Measurements from ENCODE around the gene RRP1.
"Not testable (repeated sequence)": the region's sequence is repeated elsewhere in the genome, so short reads cannot be mapped to it uniquely, and the experiment has no call there.

RRP1 gene

DNA sequence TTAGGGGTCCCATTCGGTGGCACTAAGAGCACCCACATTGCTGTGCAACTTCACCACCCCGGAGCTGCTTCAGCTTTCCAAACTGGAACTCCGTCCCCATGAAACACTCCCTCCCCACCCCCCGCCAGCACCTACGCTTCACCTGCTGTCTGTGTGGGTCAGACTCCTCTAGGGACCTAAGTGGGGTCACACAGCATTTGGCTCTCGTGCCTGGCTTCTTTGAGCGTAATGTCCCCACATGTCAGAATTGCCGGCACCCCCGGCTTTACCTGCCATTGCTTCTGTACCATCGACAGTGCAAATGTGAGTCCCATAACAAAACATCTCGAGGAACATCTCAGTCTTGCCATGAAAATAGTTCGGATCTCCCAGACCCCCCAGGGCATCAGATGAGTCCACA lies 39.8 kb downstream of the RRP1 start:
- Histone ChIP-seq H2AFZ (ENCODE audit: low read length, unreplicated experiment) (no peak overlapping the region), H3K79me2 (ENCODE audit: control insufficient read depth, insufficient read depth, low read length, unreplicated experiment) (no peaks in the 10 kb centered on the region), H3K4me1 (ENCODE audit: control insufficient read depth, insufficient read depth, low read length, unreplicated experiment) (peaks cover 13% of the 10 kb centered on the region), H3K27ac (ENCODE audit: low read depth, low read length) (no peak overlapping the region), H3K36me3 (ENCODE audit: insufficient read depth, low read length) (no peaks in the 10 kb centered on the region), H3K27me3 (ENCODE audit: insufficient read depth, low read length) (peaks cover 13% of the 10 kb centered on the region; the same call in 1 of the 2 replicates), H3K4me3 (ENCODE audit: low read depth, low read length) (no peak overlapping the region)

GRCh38 chr21:43829575-43830119 lies 40.3 kb downstream of the RRP1 start:
- Histone ChIP-seq H3K79me2 (ENCODE audit: control insufficient read depth, insufficient read depth, low read length, unreplicated experiment) (no peaks in the 10 kb centered on the region), H3K27ac (ENCODE audit: low read depth, low read length) (no peak overlapping the region), H3K4me3 (ENCODE audit: low read depth, low read length) (no peak overlapping the region), H3K27me3 (ENCODE audit: insufficient read depth, low read length) (peaks cover 13% of the 10 kb centered on the region; the same call in 1 of the 2 replicates), H2AFZ (ENCODE audit: low read length, unreplicated experiment) (no peak overlapping the region), H3K36me3 (ENCODE audit: insufficient read depth, low read length) (no peaks in the 10 kb centered on the region), H3K4me1 (ENCODE audit: control insufficient read depth, insufficient read depth, low read length, unreplicated experiment) (peaks cover 9% of the 10 kb centered on the region)

- H3K27me3 ChIP-seq (ENCODE audit: insufficient read depth, low read length): peaks cover 29% of the 10 kb centered on the region
- no peak overlapping the region for H2AFZ ChIP-seq (ENCODE audit: low read length, unreplicated experiment)
- no peak overlapping the region for H3K27ac ChIP-seq (ENCODE audit: low read depth, low read length)
- H3K4me1 ChIP-seq (ENCODE audit: control insufficient read depth, insufficient read depth, low read length, unreplicated experiment): no peaks in the 10 kb centered on the region
- no peaks in the 10 kb centered on the region for H3K79me2 ChIP-seq (ENCODE audit: control insufficient read depth, insufficient read depth, low read length, unreplicated experiment)
- H3K4me3 ChIP-seq (ENCODE audit: low read depth, low read length): no peak overlapping the region
- no peaks in the 10 kb centered on the region for H3K36me3 ChIP-seq (ENCODE audit: insufficient read depth, low read length)
Observed at GRCh38 chr21:43832158-43832550, 42.8 kb downstream of the RRP1 start.

- H3K4me1 ChIP-seq (ENCODE audit: control insufficient read depth, insufficient read depth, low read length, unreplicated experiment): no peaks in the 10 kb centered on the region
- peaks cover 34% of the 10 kb centered on the region for H3K27me3 ChIP-seq (ENCODE audit: insufficient read depth, low read length)
- H3K4me3 ChIP-seq (ENCODE audit: low read depth, low read length): no peak overlapping the region
- no peaks in the 10 kb centered on the region for H3K36me3 ChIP-seq (ENCODE audit: insufficient read depth, low read length)
- no peak overlapping the region for H3K27ac ChIP-seq (ENCODE audit: low read depth, low read length)
- no peaks in the 10 kb centered on the region for H3K79me2 ChIP-seq (ENCODE audit: control insufficient read depth, insufficient read depth, low read length, unreplicated experiment)
- H2AFZ ChIP-seq (ENCODE audit: low read length, unreplicated experiment): no peak overlapping the region
Observed at GRCh38 chr21:43832648-43833047, 43.3 kb downstream of the RRP1 start.

DNA sequence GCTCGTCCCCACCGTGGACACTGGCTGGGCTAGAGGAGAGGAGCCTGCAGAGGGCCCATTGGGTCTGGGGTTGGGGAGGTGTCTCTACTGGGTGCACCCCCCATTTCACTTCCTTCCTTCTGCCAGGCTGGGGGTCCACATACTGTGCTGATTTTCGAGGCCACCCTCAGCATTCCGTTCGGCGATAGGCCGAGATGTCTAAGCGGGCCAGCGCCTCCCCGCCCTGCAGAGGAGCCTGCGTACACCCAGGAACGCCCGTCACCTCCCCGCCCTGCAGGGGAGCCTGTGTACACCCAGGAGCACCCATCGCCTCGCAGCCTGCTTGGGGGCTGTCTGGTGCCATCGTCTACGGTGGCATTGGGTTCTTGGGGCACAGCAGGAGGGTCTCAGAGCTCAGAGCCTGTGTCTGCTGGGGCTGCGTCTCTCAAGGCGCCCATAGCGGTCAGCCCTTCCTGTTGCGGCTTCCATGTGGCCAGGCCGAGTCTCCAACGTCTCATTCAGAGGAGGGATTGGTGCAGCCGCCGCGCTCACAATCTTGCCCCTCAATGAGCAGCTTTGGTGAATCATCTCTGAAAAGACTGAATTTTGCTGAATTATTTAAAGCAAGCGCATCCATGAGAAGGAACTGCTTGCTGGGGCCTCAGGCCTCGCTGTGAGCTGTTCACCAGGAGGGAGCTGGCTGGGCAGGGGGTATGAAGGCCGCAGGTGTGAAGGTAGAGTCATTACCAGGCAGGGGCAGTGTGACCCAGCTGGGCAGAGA lies 44.9 kb downstream of the RRP1 start:
- no peak overlapping the region for H3K27ac ChIP-seq (ENCODE audit: low read depth, low read length)
- H3K79me2 ChIP-seq (ENCODE audit: control insufficient read depth, insufficient read depth, low read length, unreplicated experiment): no peaks in the 10 kb centered on the region
- H3K27me3 ChIP-seq (ENCODE audit: insufficient read depth, low read length): peaks cover 42% of the 10 kb centered on the region
- no peaks in the 10 kb centered on the region for H3K4me1 ChIP-seq (ENCODE audit: control insufficient read depth, insufficient read depth, low read length, unreplicated experiment)
- no peak overlapping the region for H3K4me3 ChIP-seq (ENCODE audit: low read depth, low read length)
- H3K36me3 ChIP-seq (ENCODE audit: insufficient read depth, low read length): no peaks in the 10 kb centered on the region
- H2AFZ ChIP-seq (ENCODE audit: low read length, unreplicated experiment): no peak overlapping the region

- Histone ChIP-seq H3K4me1 (ENCODE audit: control insufficient read depth, insufficient read depth, low read length, unreplicated experiment) (no peaks in the 10 kb centered on the region), H3K27me3 (ENCODE audit: insufficient read depth, low read length) (peaks cover 37% of the 10 kb centered on the region), H3K36me3 (ENCODE audit: insufficient read depth, low read length) (no peaks in the 10 kb centered on the region)
Observed at GRCh38 chr21:43835050-43835449, 45.7 kb downstream of the RRP1 start.

DNA sequence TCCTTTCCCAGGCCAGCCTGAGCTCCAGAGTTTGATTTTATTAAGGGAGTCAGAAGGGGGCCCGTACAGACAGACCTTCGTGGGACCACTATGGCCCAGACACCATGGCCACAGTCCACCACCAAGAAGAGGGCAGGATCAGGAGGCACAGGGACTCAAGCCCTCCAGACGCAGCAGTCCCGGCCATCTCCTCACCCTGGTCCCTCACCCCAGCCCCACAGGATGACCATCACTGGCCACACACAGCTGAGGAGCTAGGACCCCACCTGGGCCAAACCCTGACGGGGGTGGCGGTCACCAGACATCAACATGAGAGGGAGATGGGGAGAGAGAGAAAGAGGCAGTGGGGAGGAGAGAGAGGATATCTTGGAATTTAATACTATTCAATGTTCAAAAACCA lies 46.5 kb downstream of the RRP1 start:
- H3K4me1 ChIP-seq (ENCODE audit: control insufficient read depth, insufficient read depth, low read length, unreplicated experiment): no peaks in the 10 kb centered on the region
- no peak overlapping the region for H2AFZ ChIP-seq (ENCODE audit: low read length, unreplicated experiment)
- no peak overlapping the region for H3K27ac ChIP-seq (ENCODE audit: low read depth, low read length)
- H3K27me3 ChIP-seq (ENCODE audit: insufficient read depth, low read length): peaks cover 37% of the 10 kb centered on the region
- no peak overlapping the region for H3K4me3 ChIP-seq (ENCODE audit: low read depth, low read length)
- H3K36me3 ChIP-seq (ENCODE audit: insufficient read depth, low read length): no peaks in the 10 kb centered on the region
- no peaks in the 10 kb centered on the region for H3K79me2 ChIP-seq (ENCODE audit: control insufficient read depth, insufficient read depth, low read length, unreplicated experiment)

More at GRCh38 chr21:43835050-43835449, 45.7 kb downstream of the RRP1 start:
- H3K4me3 ChIP-seq (ENCODE audit: low read depth, low read length): no peak overlapping the region
- no peak overlapping the region for H2AFZ ChIP-seq (ENCODE audit: low read length, unreplicated experiment)
- H3K27ac ChIP-seq (ENCODE audit: low read depth, low read length): no peak overlapping the region
- H3K79me2 ChIP-seq (ENCODE audit: control insufficient read depth, insufficient read depth, low read length, unreplicated experiment): no peaks in the 10 kb centered on the region

- no peaks in the 10 kb centered on the region for H3K36me3 ChIP-seq (ENCODE audit: insufficient read depth, low read length)
- no peak overlapping the region for H2AFZ ChIP-seq (ENCODE audit: low read length, unreplicated experiment)
- no peaks in the 10 kb centered on the region for H3K79me2 ChIP-seq (ENCODE audit: control insufficient read depth, insufficient read depth, low read length, unreplicated experiment)
- H3K27ac ChIP-seq (ENCODE audit: low read depth, low read length): no peak overlapping the region
- no peaks in the 10 kb centered on the region for H3K4me1 ChIP-seq (ENCODE audit: control insufficient read depth, insufficient read depth, low read length, unreplicated experiment)
- H3K4me3 ChIP-seq (ENCODE audit: low read depth, low read length): no peak overlapping the region
- H3K27me3 ChIP-seq (ENCODE audit: insufficient read depth, low read length): peaks cover 34% of the 10 kb centered on the region
Observed at GRCh38 chr21:43836616-43837015, 47.2 kb downstream of the RRP1 start.

DNA sequence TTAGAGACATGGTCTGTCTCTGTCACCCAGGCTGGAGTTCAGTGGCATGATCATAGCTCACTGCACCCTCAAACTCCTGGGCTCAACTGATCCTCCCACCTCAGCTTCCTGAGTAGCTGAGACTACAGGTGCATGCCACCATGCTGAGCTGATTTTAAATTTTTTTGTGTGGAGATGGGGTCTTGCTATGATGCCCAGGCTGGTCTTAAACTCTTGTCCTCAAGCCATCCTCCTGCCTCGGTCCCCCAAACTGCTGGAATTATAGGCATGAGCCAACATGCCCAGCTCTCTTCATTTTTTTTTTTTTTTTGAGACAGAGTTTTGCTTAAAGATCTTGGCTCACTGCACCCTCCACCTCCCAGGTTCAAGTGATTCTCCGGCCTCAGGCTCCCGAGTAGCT lies 50.9 kb downstream of the RRP1 start:
- no peak overlapping the region for H3K4me3 ChIP-seq (ENCODE audit: low read depth, low read length)
- peaks cover 29% of the 10 kb centered on the region for H3K27me3 ChIP-seq (ENCODE audit: insufficient read depth, low read length)
- no peaks in the 10 kb centered on the region for H3K79me2 ChIP-seq (ENCODE audit: control insufficient read depth, insufficient read depth, low read length, unreplicated experiment)
- no peak overlapping the region for H3K27ac ChIP-seq (ENCODE audit: low read depth, low read length)
- no peaks in the 10 kb centered on the region for H3K36me3 ChIP-seq (ENCODE audit: insufficient read depth, low read length)
- no peaks in the 10 kb centered on the region for H3K4me1 ChIP-seq (ENCODE audit: control insufficient read depth, insufficient read depth, low read length, unreplicated experiment)
- H2AFZ ChIP-seq (ENCODE audit: low read length, unreplicated experiment): no peak overlapping the region

DNA sequence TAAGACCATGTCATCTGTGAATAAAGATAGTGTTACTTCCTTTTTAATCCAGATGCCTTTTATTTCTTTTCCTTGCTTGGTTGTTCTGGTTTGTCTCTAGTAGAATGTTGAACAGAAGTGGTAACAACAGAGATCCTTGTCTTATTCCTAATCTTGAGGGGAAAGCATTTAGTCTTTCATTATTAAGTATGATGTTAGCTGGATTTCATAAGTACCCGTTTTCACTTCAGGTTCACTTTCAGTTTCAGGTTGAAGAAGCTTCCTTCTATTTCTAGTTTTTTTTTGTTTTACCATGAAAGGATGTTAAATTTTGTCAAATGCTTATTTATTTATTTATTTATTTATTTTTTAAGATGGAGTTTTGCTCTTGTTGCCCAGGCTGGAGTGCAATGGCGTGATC lies 53.4 kb downstream of the RRP1 start:
- Histone ChIP-seq H3K27me3 (ENCODE audit: insufficient read depth, low read length) (peaks cover 8% of the 10 kb centered on the region), H3K79me2 (ENCODE audit: control insufficient read depth, insufficient read depth, low read length, unreplicated experiment) (no peaks in the 10 kb centered on the region), H2AFZ (ENCODE audit: low read length, unreplicated experiment) (peak overlapping the region; percentile 94), H3K4me3 (ENCODE audit: low read depth, low read length) (peak overlapping the region; percentile 43; the same call in 1 of the 2 replicates), H3K4me1 (ENCODE audit: control insufficient read depth, insufficient read depth, low read length, unreplicated experiment) (no peaks in the 10 kb centered on the region), H3K27ac (ENCODE audit: low read depth, low read length) (no peak overlapping the region), H3K36me3 (ENCODE audit: insufficient read depth, low read length) (no peaks in the 10 kb centered on the region)

DNA sequence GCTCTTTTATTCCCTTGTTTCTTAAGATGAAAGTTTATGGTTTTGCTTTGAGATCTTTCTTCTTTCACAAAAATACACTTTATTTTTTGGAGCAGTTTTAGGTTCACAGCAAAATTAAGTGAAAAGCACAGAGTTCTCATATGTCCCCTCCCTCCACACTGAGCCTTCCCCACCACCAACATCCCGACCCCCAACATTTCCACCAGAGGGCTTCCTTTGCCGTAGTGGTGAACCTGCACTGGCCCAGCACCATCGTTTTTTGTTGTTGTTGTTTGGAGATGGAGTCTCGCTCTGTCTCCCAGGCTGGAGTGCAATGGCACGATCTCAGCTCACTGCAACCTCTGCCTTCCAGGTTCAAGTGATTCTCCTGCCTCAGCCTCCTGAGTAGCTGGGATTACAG lies 55.5 kb downstream of the RRP1 start:
- not testable (repeated sequence) for H2AFZ ChIP-seq (ENCODE audit: low read length, unreplicated experiment)

More for the DNA sequence above, 55.5 kb downstream of the RRP1 start:
- not testable (repeated sequence) for H3K27ac ChIP-seq (ENCODE audit: low read depth, low read length); H3K79me2 ChIP-seq (ENCODE audit: control insufficient read depth, insufficient read depth, low read length, unreplicated experiment); H3K27me3 ChIP-seq (ENCODE audit: insufficient read depth, low read length); H3K4me1 ChIP-seq (ENCODE audit: control insufficient read depth, insufficient read depth, low read length, unreplicated experiment); H3K36me3 ChIP-seq (ENCODE audit: insufficient read depth, low read length); H3K4me3 ChIP-seq (ENCODE audit: low read depth, low read length)
